GM10266 (cell line): ENCODE results near the gene DDX31.

ENCODE experiments used
- DNase-seq: peaks from one replicate; pipeline ENCODE4 v3.0.0; 2012; ENCODE audit errors: extremely low spot score
- TF ChIP-seq, protein P1 (sequence below): IDR thresholded peaks from 2 replicates; pipeline ENCODE4 v1.5.1; 2012; ENCODE audit warnings: mild to moderate bottlenecking, low read depth; ENCODE audit not compliant: control insufficient read depth, insufficient read depth; ENCODE audit errors: missing control alignments

Gene DDX31

GRCh38 chr9:132647355-132647754 is 22.4 kb downstream of the DDX31 start:
- no peak for DNase-seq
- TF ChIP-seq, protein P1, sequence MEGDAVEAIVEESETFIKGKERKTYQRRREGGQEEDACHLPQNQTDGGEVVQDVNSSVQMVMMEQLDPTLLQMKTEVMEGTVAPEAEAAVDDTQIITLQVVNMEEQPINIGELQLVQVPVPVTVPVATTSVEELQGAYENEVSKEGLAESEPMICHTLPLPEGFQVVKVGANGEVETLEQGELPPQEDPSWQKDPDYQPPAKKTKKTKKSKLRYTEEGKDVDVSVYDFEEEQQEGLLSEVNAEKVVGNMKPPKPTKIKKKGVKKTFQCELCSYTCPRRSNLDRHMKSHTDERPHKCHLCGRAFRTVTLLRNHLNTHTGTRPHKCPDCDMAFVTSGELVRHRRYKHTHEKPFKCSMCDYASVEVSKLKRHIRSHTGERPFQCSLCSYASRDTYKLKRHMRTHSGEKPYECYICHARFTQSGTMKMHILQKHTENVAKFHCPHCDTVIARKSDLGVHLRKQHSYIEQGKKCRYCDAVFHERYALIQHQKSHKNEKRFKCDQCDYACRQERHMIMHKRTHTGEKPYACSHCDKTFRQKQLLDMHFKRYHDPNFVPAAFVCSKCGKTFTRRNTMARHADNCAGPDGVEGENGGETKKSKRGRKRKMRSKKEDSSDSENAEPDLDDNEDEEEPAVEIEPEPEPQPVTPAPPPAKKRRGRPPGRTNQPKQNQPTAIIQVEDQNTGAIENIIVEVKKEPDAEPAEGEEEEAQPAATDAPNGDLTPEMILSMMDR = no peak

GRCh38 chr9:132646726-132647125 is 23.1 kb downstream of the DDX31 start:
- TF ChIP-seq, protein P1 = no peak
- no peak for DNase-seq

DNA sequence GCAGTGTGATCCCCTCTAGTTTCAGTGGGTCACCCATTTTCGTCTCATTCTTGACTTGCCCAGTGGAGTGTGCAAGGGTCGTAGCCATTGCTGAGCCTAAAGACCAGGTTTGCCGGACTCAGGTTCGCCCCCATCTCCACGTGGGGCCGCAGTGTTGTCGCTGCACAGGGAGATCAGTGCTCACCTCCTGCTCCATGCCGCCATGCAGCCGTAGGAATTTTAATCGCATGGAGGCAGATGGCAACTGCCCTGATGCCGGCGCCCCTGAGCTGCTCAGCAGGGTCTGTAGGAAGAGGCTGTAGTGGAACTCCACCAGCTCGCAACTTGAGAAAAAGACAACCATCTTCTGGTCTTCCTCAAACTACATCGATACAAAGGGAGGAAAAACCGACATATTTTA is 24.1 kb downstream of the DDX31 start:
- TF ChIP-seq, protein P1 = no peak
- DNase-seq = no peak

DNA sequence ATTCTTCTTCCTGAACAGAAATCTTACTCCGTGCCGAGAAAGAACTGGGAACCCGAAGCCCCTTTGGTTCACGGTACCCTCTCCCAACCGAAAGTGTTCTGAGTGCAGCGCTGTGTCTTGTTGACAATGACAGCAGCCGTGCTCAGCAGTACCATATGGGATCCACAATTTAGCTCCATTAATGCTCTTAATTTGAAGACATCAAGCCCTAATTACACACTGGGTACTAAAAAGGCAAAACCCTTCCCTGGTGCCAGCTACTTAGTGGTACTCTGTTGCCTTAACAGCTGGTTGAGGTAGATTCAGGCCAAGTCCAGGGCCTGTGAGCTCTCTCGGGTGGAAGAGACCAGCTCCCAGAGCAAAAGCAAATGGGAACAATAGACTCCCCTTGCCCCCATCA is 24.5 kb downstream of the DDX31 start:
- TF ChIP-seq, protein P1 = no peak
- DNase-seq = no peak

DNA sequence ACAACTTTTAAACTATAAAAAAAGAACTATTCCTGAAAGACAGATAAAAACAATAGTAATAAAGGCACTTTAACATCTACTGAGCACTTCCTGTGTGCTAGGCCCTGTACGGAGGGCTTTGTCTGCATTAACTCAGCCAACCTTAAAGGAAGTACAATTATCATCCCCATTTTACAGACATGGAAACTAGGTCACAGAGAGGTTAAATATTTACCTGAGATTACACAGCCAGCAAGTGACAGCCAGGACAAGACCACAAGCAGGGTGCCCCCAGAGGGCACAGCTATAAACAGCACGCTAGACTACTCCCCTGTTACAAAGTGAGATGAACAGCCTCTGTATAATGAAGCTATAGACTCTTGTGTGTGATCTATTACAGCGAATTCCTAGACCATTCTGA is 25.5 kb downstream of the DDX31 start:
- TF ChIP-seq, protein P1 = no peak
- no peak for DNase-seq

GRCh38 chr9:132641216-132641615 is 28.6 kb downstream of the DDX31 start:
- TF ChIP-seq, protein P1 = no peak
- DNase-seq = no peak

GRCh38 chr9:132639322-132639721 is 30.5 kb downstream of the DDX31 start:
- TF ChIP-seq, protein P1 = no peak
- DNase-seq = no peak
